ENCODE results near the gene KIF26B. TPM values are rescaled to one million over a fixed set of nuclear protein-coding genes. Genes with fewer than 3 reads are reported as not detected.

Gene KIF26B
- total RNA-seq, 1 experiment from 2014 or later: 1.2 TPM

DNA sequence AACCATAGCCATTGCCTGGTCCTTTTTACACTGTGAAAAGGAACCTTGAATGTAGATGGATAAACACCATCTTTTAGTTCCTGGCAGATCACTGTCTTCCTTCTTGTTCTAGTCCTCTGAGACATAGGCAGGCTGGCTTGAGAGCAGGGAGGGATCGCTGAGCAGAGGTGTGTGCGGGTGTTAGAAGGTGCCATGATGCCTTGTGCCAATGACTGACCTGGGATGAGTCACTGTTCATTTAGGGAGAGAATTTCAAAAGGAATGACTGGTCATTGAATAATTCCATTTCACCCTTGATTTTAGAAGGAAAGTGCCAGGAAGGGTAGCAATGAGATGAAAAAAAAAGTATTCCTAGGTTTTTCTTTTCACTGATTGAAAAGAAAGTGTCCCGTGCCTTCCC is 383.9 kb downstream of the KIF26B start:
- no peaks in the 10 kb centered on the region for H3K9me3 Mint-ChIP-seq
- CTCF ChIA-PET: no interaction called here
- peaks cover 9% of the 10 kb centered on the region for H3K4me1 Mint-ChIP-seq
- TF ChIP-seq, protein P1, sequence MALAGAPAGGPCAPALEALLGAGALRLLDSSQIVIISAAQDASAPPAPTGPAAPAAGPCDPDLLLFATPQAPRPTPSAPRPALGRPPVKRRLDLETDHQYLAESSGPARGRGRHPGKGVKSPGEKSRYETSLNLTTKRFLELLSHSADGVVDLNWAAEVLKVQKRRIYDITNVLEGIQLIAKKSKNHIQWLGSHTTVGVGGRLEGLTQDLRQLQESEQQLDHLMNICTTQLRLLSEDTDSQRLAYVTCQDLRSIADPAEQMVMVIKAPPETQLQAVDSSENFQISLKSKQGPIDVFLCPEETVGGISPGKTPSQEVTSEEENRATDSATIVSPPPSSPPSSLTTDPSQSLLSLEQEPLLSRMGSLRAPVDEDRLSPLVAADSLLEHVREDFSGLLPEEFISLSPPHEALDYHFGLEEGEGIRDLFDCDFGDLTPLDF (CRISPR knock-in tag; IDR thresholded peaks at IDR 0.05): no peak
- TF ChIP-seq RELA (CRISPR knock-in tag; IDR thresholded peaks at IDR 0.05; ENCODE audit: borderline replicate concordance) (no peak), ZNF121 (CRISPR knock-in tag; IDR thresholded peaks at IDR 0.05) (no peak), NFE2L1 (CRISPR knock-in tag; IDR thresholded peaks at IDR 0.05) (no peak), GABPB1 (CRISPR knock-in tag; IDR thresholded peaks at IDR 0.05) (no peak), PRRX2 (CRISPR knock-in tag; IDR thresholded peaks at IDR 0.05) (no peak), NFYB (CRISPR knock-in tag; conservative IDR thresholded peaks at IDR 0.05; ENCODE audit: low read depth) (no peak), SP1 (CRISPR knock-in tag; conservative IDR thresholded peaks at IDR 0.05) (no peak), SMAD3 (CRISPR knock-in tag; IDR thresholded peaks at IDR 0.05; ENCODE audit: borderline replicate concordance) (no peak), OVOL2 (CRISPR knock-in tag; IDR thresholded peaks at IDR 0.05; ENCODE audit: borderline replicate concordance) (no peak), NR2C2 (CRISPR knock-in tag; IDR thresholded peaks at IDR 0.05) (no peak), HMGA2 (CRISPR knock-in tag; IDR thresholded peaks at IDR 0.05) (no peak)
- TF ChIP-seq, protein P2, sequence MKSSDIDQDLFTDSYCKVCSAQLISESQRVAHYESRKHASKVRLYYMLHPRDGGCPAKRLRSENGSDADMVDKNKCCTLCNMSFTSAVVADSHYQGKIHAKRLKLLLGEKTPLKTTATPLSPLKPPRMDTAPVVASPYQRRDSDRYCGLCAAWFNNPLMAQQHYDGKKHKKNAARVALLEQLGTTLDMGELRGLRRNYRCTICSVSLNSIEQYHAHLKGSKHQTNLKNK (CRISPR knock-in tag; IDR thresholded peaks at IDR 0.05): no peak
- TF ChIP-seq, protein P3, sequence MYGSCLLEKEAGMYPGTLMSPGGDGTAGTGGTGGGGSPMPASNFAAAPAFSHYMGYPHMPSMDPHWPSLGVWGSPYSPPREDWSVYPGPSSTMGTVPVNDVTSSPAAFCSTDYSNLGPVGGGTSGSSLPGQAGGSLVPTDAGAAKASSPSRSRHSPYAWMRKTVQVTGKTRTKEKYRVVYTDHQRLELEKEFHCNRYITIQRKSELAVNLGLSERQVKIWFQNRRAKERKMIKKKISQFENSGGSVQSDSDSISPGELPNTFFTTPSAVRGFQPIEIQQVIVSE (CRISPR knock-in tag; IDR thresholded peaks at IDR 0.05; ENCODE audit: borderline replicate concordance): no peak
- TF ChIP-seq, protein P4, sequence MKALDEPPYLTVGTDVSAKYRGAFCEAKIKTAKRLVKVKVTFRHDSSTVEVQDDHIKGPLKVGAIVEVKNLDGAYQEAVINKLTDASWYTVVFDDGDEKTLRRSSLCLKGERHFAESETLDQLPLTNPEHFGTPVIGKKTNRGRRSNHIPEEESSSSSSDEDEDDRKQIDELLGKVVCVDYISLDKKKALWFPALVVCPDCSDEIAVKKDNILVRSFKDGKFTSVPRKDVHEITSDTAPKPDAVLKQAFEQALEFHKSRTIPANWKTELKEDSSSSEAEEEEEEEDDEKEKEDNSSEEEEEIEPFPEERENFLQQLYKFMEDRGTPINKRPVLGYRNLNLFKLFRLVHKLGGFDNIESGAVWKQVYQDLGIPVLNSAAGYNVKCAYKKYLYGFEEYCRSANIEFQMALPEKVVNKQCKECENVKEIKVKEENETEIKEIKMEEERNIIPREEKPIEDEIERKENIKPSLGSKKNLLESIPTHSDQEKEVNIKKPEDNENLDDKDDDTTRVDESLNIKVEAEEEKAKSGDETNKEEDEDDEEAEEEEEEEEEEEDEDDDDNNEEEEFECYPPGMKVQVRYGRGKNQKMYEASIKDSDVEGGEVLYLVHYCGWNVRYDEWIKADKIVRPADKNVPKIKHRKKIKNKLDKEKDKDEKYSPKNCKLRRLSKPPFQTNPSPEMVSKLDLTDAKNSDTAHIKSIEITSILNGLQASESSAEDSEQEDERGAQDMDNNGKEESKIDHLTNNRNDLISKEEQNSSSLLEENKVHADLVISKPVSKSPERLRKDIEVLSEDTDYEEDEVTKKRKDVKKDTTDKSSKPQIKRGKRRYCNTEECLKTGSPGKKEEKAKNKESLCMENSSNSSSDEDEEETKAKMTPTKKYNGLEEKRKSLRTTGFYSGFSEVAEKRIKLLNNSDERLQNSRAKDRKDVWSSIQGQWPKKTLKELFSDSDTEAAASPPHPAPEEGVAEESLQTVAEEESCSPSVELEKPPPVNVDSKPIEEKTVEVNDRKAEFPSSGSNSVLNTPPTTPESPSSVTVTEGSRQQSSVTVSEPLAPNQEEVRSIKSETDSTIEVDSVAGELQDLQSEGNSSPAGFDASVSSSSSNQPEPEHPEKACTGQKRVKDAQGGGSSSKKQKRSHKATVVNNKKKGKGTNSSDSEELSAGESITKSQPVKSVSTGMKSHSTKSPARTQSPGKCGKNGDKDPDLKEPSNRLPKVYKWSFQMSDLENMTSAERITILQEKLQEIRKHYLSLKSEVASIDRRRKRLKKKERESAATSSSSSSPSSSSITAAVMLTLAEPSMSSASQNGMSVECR (CRISPR knock-in tag; IDR thresholded peaks at IDR 0.05; ENCODE audit: borderline replicate concordance): no peak
- TF ChIP-seq, protein P5, sequence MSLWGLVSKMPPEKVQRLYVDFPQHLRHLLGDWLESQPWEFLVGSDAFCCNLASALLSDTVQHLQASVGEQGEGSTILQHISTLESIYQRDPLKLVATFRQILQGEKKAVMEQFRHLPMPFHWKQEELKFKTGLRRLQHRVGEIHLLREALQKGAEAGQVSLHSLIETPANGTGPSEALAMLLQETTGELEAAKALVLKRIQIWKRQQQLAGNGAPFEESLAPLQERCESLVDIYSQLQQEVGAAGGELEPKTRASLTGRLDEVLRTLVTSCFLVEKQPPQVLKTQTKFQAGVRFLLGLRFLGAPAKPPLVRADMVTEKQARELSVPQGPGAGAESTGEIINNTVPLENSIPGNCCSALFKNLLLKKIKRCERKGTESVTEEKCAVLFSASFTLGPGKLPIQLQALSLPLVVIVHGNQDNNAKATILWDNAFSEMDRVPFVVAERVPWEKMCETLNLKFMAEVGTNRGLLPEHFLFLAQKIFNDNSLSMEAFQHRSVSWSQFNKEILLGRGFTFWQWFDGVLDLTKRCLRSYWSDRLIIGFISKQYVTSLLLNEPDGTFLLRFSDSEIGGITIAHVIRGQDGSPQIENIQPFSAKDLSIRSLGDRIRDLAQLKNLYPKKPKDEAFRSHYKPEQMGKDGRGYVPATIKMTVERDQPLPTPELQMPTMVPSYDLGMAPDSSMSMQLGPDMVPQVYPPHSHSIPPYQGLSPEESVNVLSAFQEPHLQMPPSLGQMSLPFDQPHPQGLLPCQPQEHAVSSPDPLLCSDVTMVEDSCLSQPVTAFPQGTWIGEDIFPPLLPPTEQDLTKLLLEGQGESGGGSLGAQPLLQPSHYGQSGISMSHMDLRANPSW (CRISPR knock-in tag; conservative IDR thresholded peaks at IDR 0.05; ENCODE audit: low read depth): no peak
- TF ChIP-seq, protein P6, sequence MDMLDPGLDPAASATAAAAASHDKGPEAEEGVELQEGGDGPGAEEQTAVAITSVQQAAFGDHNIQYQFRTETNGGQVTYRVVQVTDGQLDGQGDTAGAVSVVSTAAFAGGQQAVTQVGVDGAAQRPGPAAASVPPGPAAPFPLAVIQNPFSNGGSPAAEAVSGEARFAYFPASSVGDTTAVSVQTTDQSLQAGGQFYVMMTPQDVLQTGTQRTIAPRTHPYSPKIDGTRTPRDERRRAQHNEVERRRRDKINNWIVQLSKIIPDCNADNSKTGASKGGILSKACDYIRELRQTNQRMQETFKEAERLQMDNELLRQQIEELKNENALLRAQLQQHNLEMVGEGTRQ (CRISPR knock-in tag; IDR thresholded peaks at IDR 0.05): no peak
- TF ChIP-seq, protein P7, sequence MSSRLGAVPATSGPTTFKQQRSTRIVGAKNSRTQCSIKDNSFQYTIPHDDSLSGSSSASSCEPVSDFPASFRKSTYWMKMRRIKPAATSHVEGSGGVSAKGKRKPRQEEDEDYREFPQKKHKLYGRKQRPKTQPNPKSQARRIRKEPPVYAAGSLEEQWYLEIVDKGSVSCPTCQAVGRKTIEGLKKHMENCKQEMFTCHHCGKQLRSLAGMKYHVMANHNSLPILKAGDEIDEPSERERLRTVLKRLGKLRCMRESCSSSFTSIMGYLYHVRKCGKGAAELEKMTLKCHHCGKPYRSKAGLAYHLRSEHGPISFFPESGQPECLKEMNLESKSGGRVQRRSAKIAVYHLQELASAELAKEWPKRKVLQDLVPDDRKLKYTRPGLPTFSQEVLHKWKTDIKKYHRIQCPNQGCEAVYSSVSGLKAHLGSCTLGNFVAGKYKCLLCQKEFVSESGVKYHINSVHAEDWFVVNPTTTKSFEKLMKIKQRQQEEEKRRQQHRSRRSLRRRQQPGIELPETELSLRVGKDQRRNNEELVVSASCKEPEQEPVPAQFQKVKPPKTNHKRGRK (CRISPR knock-in tag; IDR thresholded peaks at IDR 0.05; ENCODE audit: borderline replicate concordance): no peak
- no peaks in the 10 kb centered on the region for H3K36me3 Mint-ChIP-seq
- no peaks in the 10 kb centered on the region for H3K27me3 Mint-ChIP-seq (ENCODE audit: low read depth)
- POLR2A ChIA-PET: interaction anchor here (0.6 kb wide), 1 partner anchor 1147 kb away, joined by 3 read pairs; no protein-coding TSS in a partner anchor
- ATAC-seq: no peak
- no peak overlapping the region for H3K27ac Mint-ChIP-seq
- DNase-seq (ENCODE audit: low spot score): no peak
- no peak overlapping the region for H3K4me3 Mint-ChIP-seq
